ENCODE results near the gene TMEM87B. TPM values are rescaled to one million over a fixed set of nuclear protein-coding genes. Genes with fewer than 3 reads are reported as not detected.

The TMEM87B gene
- total and polyA plus RNA-seq, 10 of the 15 experiments (the other 5 are each of a cell fraction or from before 2014, with no cell fraction given): 5.7 to 20.6 (median 12.3) TPM

- TF ChIP-seq ZNF207 (IDR thresholded peaks at IDR 0.05; ENCODE audit: borderline replicate concordance) (no peak), ATF7 (IDR thresholded peaks at IDR 0.05; ENCODE audit: low read depth) (no peak), RB1 (IDR thresholded peaks at IDR 0.05; ENCODE audit: borderline replicate concordance) (no peak), RBBP5 (conservative IDR thresholded peaks at IDR 0.05) (no peak), ZZZ3 (IDR thresholded peaks at IDR 0.05; ENCODE audit: control insufficient read depth, insufficient read length, low read depth) (no peak), CHD4 (IDR thresholded peaks at IDR 0.05) (no peak)
- TF ChIP-seq, protein P1, sequence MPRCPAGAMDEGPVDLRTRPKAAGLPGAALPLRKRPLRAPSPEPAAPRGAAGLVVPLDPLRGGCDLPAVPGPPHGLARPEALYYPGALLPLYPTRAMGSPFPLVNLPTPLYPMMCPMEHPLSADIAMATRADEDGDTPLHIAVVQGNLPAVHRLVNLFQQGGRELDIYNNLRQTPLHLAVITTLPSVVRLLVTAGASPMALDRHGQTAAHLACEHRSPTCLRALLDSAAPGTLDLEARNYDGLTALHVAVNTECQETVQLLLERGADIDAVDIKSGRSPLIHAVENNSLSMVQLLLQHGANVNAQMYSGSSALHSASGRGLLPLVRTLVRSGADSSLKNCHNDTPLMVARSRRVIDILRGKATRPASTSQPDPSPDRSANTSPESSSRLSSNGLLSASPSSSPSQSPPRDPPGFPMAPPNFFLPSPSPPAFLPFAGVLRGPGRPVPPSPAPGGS (IDR thresholded peaks at IDR 0.05; ENCODE audit: borderline replicate concordance, insufficient read depth, low read depth, low read length, poor library complexity, severe bottlenecking): peak; percentile 79
These were observed 32.4 kb downstream of the TMEM87B start (continued) for GRCh38 chr2:112087346-112088020.

- peaks cover 4 to 27% of the 10 kb centered on the region in 2 experiments for H3K36me3 ChIP-seq (ENCODE audit: control insufficient read depth in 2 of 2, insufficient read depth in 2 of 2, low read length in 1 of 2)
- in situ Hi-C loops (cut with MboI): no loop called here
- CTCF ChIA-PET: interaction anchor here (1.3 to 2.5 kb wide), 2 partner anchors 11 to 40 kb away, joined by 3 to 8 read pairs; no protein-coding TSS in a partner anchor
These were observed 34.3 kb downstream of the TMEM87B start for GRCh38 chr2:112089375-112089774.

More at GRCh38 chr2:112089375-112089774, 34.3 kb downstream of the TMEM87B start:
- no TSS peak for BruUV-seq (replicated peaks)
- TF ChIP-seq, protein P2, sequence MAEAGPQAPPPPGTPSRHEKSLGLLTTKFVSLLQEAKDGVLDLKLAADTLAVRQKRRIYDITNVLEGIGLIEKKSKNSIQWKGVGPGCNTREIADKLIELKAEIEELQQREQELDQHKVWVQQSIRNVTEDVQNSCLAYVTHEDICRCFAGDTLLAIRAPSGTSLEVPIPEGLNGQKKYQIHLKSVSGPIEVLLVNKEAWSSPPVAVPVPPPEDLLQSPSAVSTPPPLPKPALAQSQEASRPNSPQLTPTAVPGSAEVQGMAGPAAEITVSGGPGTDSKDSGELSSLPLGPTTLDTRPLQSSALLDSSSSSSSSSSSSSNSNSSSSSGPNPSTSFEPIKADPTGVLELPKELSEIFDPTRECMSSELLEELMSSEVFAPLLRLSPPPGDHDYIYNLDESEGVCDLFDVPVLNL (IDR thresholded peaks at IDR 0.05; ENCODE audit: low read depth, low read length): no peak
- no peak for TF ChIP-seq SPI1 (IDR thresholded peaks at IDR 0.05; ENCODE audit: borderline replicate concordance, insufficient read depth, low read depth, low read length)
- TF ChIP-seq HDGF (IDR thresholded peaks at IDR 0.05): no peak
- Histone ChIP-seq H2AFZ (ENCODE audit: control insufficient read depth, low read depth, low read length) (no peak overlapping the region), H3K79me2 (ENCODE audit: control insufficient read depth, insufficient read depth, low read length) (no peaks in the 10 kb centered on the region; the same call in 1 of the 2 replicates), H3K4me1 (ENCODE audit: control insufficient read depth, insufficient read depth, low read length) (peaks cover 19% of the 10 kb centered on the region), H3K4me2 (ENCODE audit: control insufficient read depth, insufficient read depth) (no peak overlapping the region), H3K4me3 (no peak overlapping the region), H3K27ac (ENCODE audit: control insufficient read depth, insufficient read depth) (no peak overlapping the region), H3K9ac (ENCODE audit: control insufficient read depth, insufficient read depth, low read length) (no peak overlapping the region), H4K20me1 (ENCODE audit: control insufficient read depth, insufficient read depth) (no peaks in the 10 kb centered on the region), H3K9me3 (replicated peaks; ENCODE audit: control insufficient read depth, insufficient read depth, low read length) (no peaks in the 10 kb centered on the region), H3K27me3 (replicated peaks in 1 of 2; ENCODE audit: control insufficient read depth in 2 of 2, insufficient read depth in 2 of 2, low read length in 1 of 2) (no peaks in the 10 kb centered on the region)
- intact Hi-C loops (cut with micrococcal nuclease; ENCODE audit: unreplicated experiment): no loop called here
- FAIRE-seq (no peak), ATAC-seq (no peak), DNase-seq (ENCODE audit: low read depth, low spot score) (no peak)
- ChIA-PET RAD21 (ENCODE audit: unreplicated experiment) (no interaction called here), POLR2A (no interaction called here), SMC1A (ENCODE audit: uncharacterized antibody, unreplicated experiment) (interaction anchor here (1.5 kb wide), 1 partner anchor 13 kb away, joined by 4 read pairs; no protein-coding TSS in a partner anchor)
- WGBS (ENCODE audit: insufficient coverage, insufficient replicate concordance, low lambda C conversion rate, missing lambda C conversion rate): 86% methylated on average over 5 of the region's 5 CpGs
